Glutamatergic neuron (in vitro differentiated cells): ENCODE results near the gene ZCWPW1. TPM values are rescaled to one million over a fixed set of nuclear protein-coding genes. Genes with fewer than 3 reads are reported as not detected.
A peak's percentile ranks its signal among the peaks of the same experiment; 100 is the strongest.
"Not testable (repeated sequence)": the region's sequence is repeated elsewhere in the genome, so short reads cannot be mapped to it uniquely, and the experiment has no call there.

ENCODE experiments used
- DNase-seq: peaks from one replicate; pipeline ENCODE4 v3.0.0; 2022
- H3K27ac Mint-ChIP-seq: one replicate; pipeline ENCODE4 v1.8.0; 2020; ENCODE audit warnings: mild to moderate bottlenecking, mixed read lengths, inconsistent platforms; ENCODE audit not compliant: unreplicated experiment
- H3K27me3 Mint-ChIP-seq: one replicate; pipeline ENCODE4 v1.8.0; 2020; ENCODE audit warnings: mild to moderate bottlenecking, moderate library complexity, mixed read lengths, inconsistent platforms; ENCODE audit not compliant: unreplicated experiment
- H3K36me3 Mint-ChIP-seq: one replicate; pipeline ENCODE4 v1.8.0; 2020; ENCODE audit warnings: mild to moderate bottlenecking, mixed read lengths, inconsistent platforms; ENCODE audit not compliant: unreplicated experiment
- H3K4me1 Mint-ChIP-seq: one replicate; pipeline ENCODE4 v1.8.0; 2020; ENCODE audit warnings: mild to moderate bottlenecking, low read depth, mixed read lengths, inconsistent platforms; ENCODE audit not compliant: unreplicated experiment
- H3K4me3 Mint-ChIP-seq: one replicate; pipeline ENCODE4 v1.8.0; 2020; ENCODE audit warnings: mild to moderate bottlenecking, mixed read lengths, inconsistent platforms; ENCODE audit not compliant: unreplicated experiment
- H3K9me3 Mint-ChIP-seq: one replicate; pipeline ENCODE4 v1.8.0; 2020; ENCODE audit warnings: mild to moderate bottlenecking, moderate library complexity, mixed read lengths, inconsistent platforms; ENCODE audit not compliant: unreplicated experiment
- total RNA-seq: library from RNA; stranded (reverse); fragmentation: NEBNext Ultra II Directional; extraction: Animal tissue kit (Norgen Biotek cat#: 25700); gene quantifications from one replicate; pipeline ENCODE4 v1.2.1, GENCODE V29; 2021; ENCODE audit not compliant: unreplicated experiment
- TF ChIP-seq, protein P1 (sequence below): fragments of 200-600 bp; sonication (generic); IDR thresholded peaks from one replicate; pipeline ENCODE4 v1.5.0; 2021; ENCODE audit not compliant: partially characterized antibody, unreplicated experiment

ZCWPW1 gene
- total RNA-seq, 1 donor from 2014 or later = 1.8 TPM

DNA sequence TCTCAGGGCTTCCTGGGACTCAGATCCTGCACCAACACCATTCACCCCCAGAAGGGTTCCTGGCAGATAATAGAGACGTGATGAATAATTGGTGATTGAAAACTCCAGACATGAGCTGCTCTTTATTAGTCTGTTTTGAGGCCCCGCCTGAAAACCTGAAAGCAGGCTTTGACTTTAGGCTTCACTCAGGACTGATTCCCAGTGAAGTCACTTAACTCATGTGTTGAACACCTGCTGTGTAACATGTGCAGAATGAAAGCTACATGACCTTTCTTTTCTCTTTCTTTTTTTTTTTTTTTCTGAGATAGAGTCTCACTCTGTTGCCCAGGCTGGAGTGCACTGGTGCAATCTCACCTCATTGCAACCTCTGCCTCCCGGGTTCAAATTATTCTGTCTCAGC, 26.7 kb upstream of the ZCWPW1 start:
- H3K27me3 Mint-ChIP-seq = peaks cover 1% of the 10 kb centered on the region
- TF ChIP-seq, protein P1, sequence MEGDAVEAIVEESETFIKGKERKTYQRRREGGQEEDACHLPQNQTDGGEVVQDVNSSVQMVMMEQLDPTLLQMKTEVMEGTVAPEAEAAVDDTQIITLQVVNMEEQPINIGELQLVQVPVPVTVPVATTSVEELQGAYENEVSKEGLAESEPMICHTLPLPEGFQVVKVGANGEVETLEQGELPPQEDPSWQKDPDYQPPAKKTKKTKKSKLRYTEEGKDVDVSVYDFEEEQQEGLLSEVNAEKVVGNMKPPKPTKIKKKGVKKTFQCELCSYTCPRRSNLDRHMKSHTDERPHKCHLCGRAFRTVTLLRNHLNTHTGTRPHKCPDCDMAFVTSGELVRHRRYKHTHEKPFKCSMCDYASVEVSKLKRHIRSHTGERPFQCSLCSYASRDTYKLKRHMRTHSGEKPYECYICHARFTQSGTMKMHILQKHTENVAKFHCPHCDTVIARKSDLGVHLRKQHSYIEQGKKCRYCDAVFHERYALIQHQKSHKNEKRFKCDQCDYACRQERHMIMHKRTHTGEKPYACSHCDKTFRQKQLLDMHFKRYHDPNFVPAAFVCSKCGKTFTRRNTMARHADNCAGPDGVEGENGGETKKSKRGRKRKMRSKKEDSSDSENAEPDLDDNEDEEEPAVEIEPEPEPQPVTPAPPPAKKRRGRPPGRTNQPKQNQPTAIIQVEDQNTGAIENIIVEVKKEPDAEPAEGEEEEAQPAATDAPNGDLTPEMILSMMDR = no peak
- no peak for DNase-seq
- peaks cover 2% of the 10 kb centered on the region for H3K4me1 Mint-ChIP-seq
- no peaks in the 10 kb centered on the region for H3K9me3 Mint-ChIP-seq
- H3K4me3 Mint-ChIP-seq = no peak overlapping the region
- no peak overlapping the region for H3K27ac Mint-ChIP-seq
- H3K36me3 Mint-ChIP-seq = no peaks in the 10 kb centered on the region

DNA sequence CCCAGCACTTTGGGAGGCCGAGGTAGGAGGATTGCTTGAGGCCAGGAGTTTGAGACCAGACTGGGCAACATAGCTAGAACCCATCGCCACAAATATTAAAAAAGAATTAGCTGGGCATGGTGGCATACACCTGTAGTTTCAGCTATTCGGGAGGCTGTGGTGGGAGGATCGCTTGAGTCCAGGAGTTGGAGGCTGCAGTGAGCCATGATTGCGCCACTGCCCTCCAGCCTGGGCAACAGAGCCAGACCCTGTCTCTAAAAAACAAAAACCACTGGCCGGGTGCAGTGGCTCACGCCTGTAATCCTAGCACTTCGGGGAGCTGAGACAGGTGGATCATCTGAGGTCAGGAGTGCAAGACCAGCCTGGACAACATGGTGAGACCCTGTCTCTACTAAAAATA, 25.4 kb upstream of the ZCWPW1 start:
- not testable (repeated sequence) for DNase-seq, H3K27ac Mint-ChIP-seq, H3K4me1 Mint-ChIP-seq, H3K9me3 Mint-ChIP-seq, H3K36me3 Mint-ChIP-seq, H3K27me3 Mint-ChIP-seq, H3K4me3 Mint-ChIP-seq

DNA sequence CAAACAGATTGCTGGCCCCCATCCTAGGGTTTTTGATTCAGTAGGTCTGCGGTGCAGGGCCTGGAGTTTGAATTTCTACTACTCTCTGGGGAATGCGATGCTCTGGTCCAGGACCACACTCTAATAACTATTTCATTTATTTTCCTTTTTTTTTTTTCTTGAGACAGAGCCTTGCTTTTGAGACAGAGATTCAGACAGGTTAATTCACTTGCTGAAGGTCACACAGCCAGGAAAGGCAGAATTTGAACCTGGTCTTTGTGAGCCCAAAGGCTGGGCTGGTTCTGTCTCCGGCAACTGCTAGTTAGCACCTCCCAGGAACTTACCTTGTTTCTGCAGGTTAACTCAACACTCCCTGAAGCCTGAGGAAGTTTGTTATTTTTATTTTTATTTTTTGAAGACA, 24.0 kb upstream of the ZCWPW1 start:
- Mint-ChIP-seq H3K4me3 (no peak overlapping the region), H3K36me3 (no peaks in the 10 kb centered on the region), H3K27ac (no peak overlapping the region)

DNA sequence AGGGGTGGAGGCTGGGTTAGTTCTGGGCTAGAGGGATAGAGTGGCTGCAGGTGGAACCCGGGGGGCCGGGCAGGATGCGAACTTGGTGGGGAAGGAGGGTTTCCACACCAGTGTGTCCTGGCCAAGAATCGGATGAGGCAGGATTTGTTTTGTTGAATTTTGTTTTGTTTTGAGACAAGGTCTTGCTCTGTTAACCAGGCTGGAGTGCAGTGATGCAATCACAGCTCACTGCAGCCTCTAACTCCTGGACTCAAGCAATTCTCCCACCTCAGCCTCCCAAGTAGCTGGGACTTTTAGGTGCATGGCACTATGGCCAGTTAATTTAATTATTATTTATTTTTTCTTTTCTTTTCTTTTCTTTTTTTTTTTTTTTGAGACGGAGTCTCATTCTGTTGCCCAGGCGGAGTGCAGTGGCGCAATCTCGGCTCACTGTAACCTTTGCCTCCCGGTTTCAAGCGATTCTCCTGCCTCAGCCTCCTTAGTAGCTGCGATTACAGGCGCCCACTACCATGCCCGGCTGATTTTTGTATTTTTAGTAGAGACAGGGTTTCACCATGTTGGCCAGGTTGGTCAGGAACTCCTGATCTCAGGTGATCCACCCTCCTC, 20.8 kb upstream of the ZCWPW1 start:
- DNase-seq = no peak
- H3K9me3 Mint-ChIP-seq = no peaks in the 10 kb centered on the region
- H3K27ac Mint-ChIP-seq = peak overlapping the region; percentile 22
- TF ChIP-seq, protein P1 = no peak
- H3K4me3 Mint-ChIP-seq = no peak overlapping the region
- peaks cover 2% of the 10 kb centered on the region for H3K4me1 Mint-ChIP-seq
- H3K36me3 Mint-ChIP-seq = no peaks in the 10 kb centered on the region
- H3K27me3 Mint-ChIP-seq = peaks cover 2% of the 10 kb centered on the region

More for the DNA sequence above, 24.0 kb upstream of the ZCWPW1 start:
- no peak for DNase-seq
- Mint-ChIP-seq H3K9me3 (no peaks in the 10 kb centered on the region), H3K4me1 (peaks cover 2% of the 10 kb centered on the region), H3K27me3 (peaks cover 3% of the 10 kb centered on the region)
- TF ChIP-seq, protein P1 = no peak

DNA sequence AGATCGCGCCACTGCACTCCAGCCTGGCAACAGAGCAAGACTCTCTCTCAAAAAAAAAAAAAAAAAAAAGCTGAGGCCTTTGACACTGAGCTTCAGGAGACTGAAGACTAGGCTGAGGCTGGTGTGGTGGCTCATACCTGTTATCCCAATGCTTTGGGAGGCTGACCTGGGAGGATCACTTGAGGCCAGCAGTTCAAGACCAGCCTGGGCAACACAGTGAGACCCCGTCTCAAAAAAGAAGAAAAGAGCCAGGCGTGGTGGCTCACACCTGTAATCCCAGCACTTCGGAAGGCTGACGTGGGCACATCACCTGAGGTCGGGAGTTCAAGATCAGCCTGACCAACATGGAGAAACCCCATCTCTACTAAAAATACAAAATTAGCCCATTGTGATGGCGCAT, 18.9 kb upstream of the ZCWPW1 start:
- not testable (repeated sequence) for H3K9me3 Mint-ChIP-seq, H3K27me3 Mint-ChIP-seq, H3K36me3 Mint-ChIP-seq, DNase-seq, H3K27ac Mint-ChIP-seq, H3K4me3 Mint-ChIP-seq, H3K4me1 Mint-ChIP-seq

DNA sequence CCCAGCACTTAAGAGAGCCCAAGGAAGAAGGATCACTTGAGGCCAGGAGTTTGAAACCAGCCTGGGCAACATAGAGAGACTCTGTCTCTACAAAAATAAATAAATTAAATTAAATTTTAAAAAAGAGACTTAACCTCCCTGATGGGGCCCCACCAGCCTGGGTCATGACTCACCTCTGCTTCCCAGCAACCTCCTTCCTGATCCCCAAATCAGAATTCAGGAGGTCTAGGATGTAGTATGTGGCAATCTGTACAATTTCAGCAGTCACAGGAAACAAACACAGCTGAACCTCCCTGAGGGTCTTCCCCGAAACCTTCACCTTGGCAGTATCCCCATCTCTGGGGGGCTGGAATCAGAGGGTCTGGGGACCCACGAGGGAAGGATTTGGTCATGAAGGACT, 17.5 kb upstream of the ZCWPW1 start:
- peaks cover 5% of the 10 kb centered on the region for H3K27me3 Mint-ChIP-seq
- TF ChIP-seq, protein P1 = no peak
- H3K4me3 Mint-ChIP-seq = no peak overlapping the region
- no peaks in the 10 kb centered on the region for H3K36me3 Mint-ChIP-seq
- H3K4me1 Mint-ChIP-seq = peaks cover 2% of the 10 kb centered on the region
- DNase-seq = no peak
- H3K27ac Mint-ChIP-seq = no peak overlapping the region
- H3K9me3 Mint-ChIP-seq = no peaks in the 10 kb centered on the region
